Vagina (tissue), 2 donors: ENCODE results near the gene EVC.

Experiments used
- CTCF ChIP-seq, 3 experiments: fragments of 450-650 bp in 2 of 3; fragments of 200-600 bp in 1 of 3; sonication (generic) in 1 of 3; IDR thresholded peaks; one replicate each; pipeline ENCODE4 v1.5.1; 2017 to 2019; ENCODE audit warnings: antibody characterized with exemption in 3 of 3, mild to moderate bottlenecking in 2 of 3, moderate library complexity in 2 of 3
- POLR2AphosphoS5 ChIP-seq, 2 donors: sonication (generic); formaldehyde crosslinking; IDR thresholded peaks; one replicate each; pipeline ENCODE4 v1.9.0; 2017; ENCODE audit warnings: antibody characterized with exemption in 2 of 2, mild to moderate bottlenecking in 2 of 2, low read depth in 1 of 2; ENCODE audit not compliant: insufficient read depth in 1 of 2

- TF ChIP-seq CTCF (IDR thresholded peaks at IDR 0.05) (no peak), POLR2AphosphoS5 (IDR thresholded peaks at IDR 0.05; ENCODE audit: insufficient read depth in 1 of 2, low read depth in 1 of 2) (no peak)
Observed at GRCh38 chr4:5783486-5783885, 72.5 kb downstream of the EVC start.
